GM10266 (cell line): Measurements from ENCODE around the gene ERLIN1.

Source experiments
- DNase-seq: peaks from one replicate; pipeline ENCODE4 v3.0.0; 2012; ENCODE audit errors: extremely low spot score
- CTCF ChIP-seq: IDR thresholded peaks from 2 replicates; pipeline ENCODE4 v1.5.1; 2012; ENCODE audit warnings: mild to moderate bottlenecking, low read depth; ENCODE audit not compliant: control insufficient read depth, insufficient read depth; ENCODE audit errors: missing control alignments

The ERLIN1 gene

GRCh38 chr10:100184426-100184825, 1.4 kb downstream of the ERLIN1 start:
- no peak for TF ChIP-seq CTCF
- no peak for DNase-seq

- DNase-seq = no peak
- no peak for TF ChIP-seq CTCF
These were observed 2.3 kb downstream of the ERLIN1 start for GRCh38 chr10:100183481-100183880.

GRCh38 chr10:100182908-100183307, 2.9 kb downstream of the ERLIN1 start:
- no peak for DNase-seq
- no peak for TF ChIP-seq CTCF

- no peak for TF ChIP-seq CTCF
- DNase-seq = no peak
These were observed 3.5 kb downstream of the ERLIN1 start for GRCh38 chr10:100182281-100182680.

- TF ChIP-seq CTCF = no peak
- no peak for DNase-seq
These were observed 10.0 kb downstream of the ERLIN1 start for GRCh38 chr10:100175875-100176274.

- DNase-seq = peak; percentile 46
- no peak for TF ChIP-seq CTCF
These were observed 10.8 kb downstream of the ERLIN1 start for GRCh38 chr10:100174699-100175677.

GRCh38 chr10:100173035-100173434, 12.8 kb downstream of the ERLIN1 start:
- DNase-seq = no peak
- no peak for TF ChIP-seq CTCF
